K562 (cell line): ENCODE results near the gene NME7. TPM values are rescaled to one million over a fixed set of nuclear protein-coding genes. Genes with fewer than 3 reads are reported as not detected.
A peak's percentile ranks its signal among the peaks of the same experiment; 100 is the strongest.
"Not testable (repeated sequence)": the region's sequence is repeated elsewhere in the genome, so short reads cannot be mapped to it uniquely, and the experiment has no call there.

Source experiments
- ATAC-seq: fragments of 200-7000 bp; cut with Tn5 transposase; 3 replicates; pipeline ENCODE4 v1.9.1; 2020; ENCODE audit warnings: moderate library complexity
- BruUV-seq: library from RNA; stranded (reverse); fragments of 400-500 nt; replicated peaks from 2 replicates; lab custom pipeline; 2021; lab: Mats Ljungman, UMichigan
- CTCF ChIA-PET: fragments of 300-600 bp; formaldehyde crosslinking; extraction: SDS; loops from one replicate; lab custom pipeline; 2021; ENCODE audit warnings: low intra/inter-chr PET ratio; lab: Yijun Ruan, JAX
- POLR2A ChIA-PET: fragments of 300-600, 350-650 bp; sonication (Branson Sonifier 250); formaldehyde crosslinking; extraction: SDS; loops from one replicate; lab custom pipeline; 2021; ENCODE audit warnings: antibody characterized with exemption, inconsistent platforms; lab: Yijun Ruan, JAX
- DNase-seq, 4 experiments: peaks; one replicate each; pipeline versions ENCODE4 v3.0.0 to v3.0.0-alpha.2; 2011 to 2018; ENCODE audit warnings: low spot score in 3 of 4, mixed read lengths in 3 of 4; ENCODE audit errors: extremely low read depth in 1 of 4
- FAIRE-seq: peaks from 2 replicates; lab custom pipeline; 2011; peaks lifted over from hg19 to GRCh38; lab: Jason Lieb, UNC
- H2AFZ ChIP-seq: 2 replicates; pipeline ENCODE4 v1.6.0; 2011; ENCODE audit warnings: low read depth, low read length, control low read depth, inconsistent platforms
- H3K27ac ChIP-seq: fragments of 200-600 bp; 3 replicates; pipeline ENCODE4 v1.8.0; 2011; ENCODE audit warnings: low read depth, mild to moderate bottlenecking, control low read depth, inconsistent platforms, low read length, moderate library complexity, mixed read lengths; ENCODE audit errors: extremely low read depth
- H3K27me3 ChIP-seq, 2 experiments: fragments of 300-600 bp in 1 of 2; 2 replicates in 1 of 2; 3 replicates in 1 of 2; pipeline versions ENCODE4 v1.6.0 to v1.8.0; 2011; ENCODE audit warnings: inconsistent platforms in 2 of 2, low read length in 2 of 2, mild to moderate bottlenecking in 1 of 2, mixed read lengths in 1 of 2, moderate library complexity in 1 of 2; ENCODE audit not compliant: control insufficient read depth in 2 of 2, insufficient read depth in 2 of 2
- H3K36me3 ChIP-seq: fragments of 300-600 bp; 3 replicates; pipeline ENCODE4 v1.8.0; 2011; ENCODE audit warnings: mild to moderate bottlenecking, low read length, inconsistent platforms; ENCODE audit not compliant: control insufficient read depth, insufficient read depth
- H3K4me1 ChIP-seq, 2 experiments: fragments of 200-600 bp in 1 of 2; replicated peaks in 1 of 2; 2 replicates in 1 of 2; 3 replicates in 1 of 2; pipeline versions ENCODE4 v1.5.1 to v1.8.0; 2011; ENCODE audit warnings: inconsistent platforms in 2 of 2, low read length in 2 of 2, mild to moderate bottlenecking in 1 of 2, mixed read lengths in 1 of 2, moderate library complexity in 1 of 2; ENCODE audit not compliant: control insufficient read depth in 2 of 2, insufficient read depth in 2 of 2
- H3K4me2 ChIP-seq: 2 replicates; pipeline ENCODE4 v1.6.1; 2011; ENCODE audit warnings: low read length, control low read depth, inconsistent platforms, mixed read lengths; ENCODE audit not compliant: insufficient read depth
- H3K4me3 ChIP-seq: fragments of 200-600 bp; sonication (generic), shearing (Covaris generic); 2 replicates; pipeline ENCODE4 v1.5.1; 2016; ENCODE audit warnings: control low read depth, inconsistent platforms
- H3K79me2 ChIP-seq: fragments of 200-600 bp; 3 replicates; pipeline ENCODE4 v1.8.0; 2011; ENCODE audit warnings: low read length, inconsistent platforms; ENCODE audit not compliant: control insufficient read depth, insufficient read depth
- H3K9ac ChIP-seq, 2 experiments: 2 replicates each; pipeline versions ENCODE4 v1.6.0 to v1.6.1; 2011; ENCODE audit warnings: low read depth in 2 of 2, low read length in 2 of 2, control low read depth in 1 of 2, inconsistent platforms in 1 of 2, mild to moderate bottlenecking in 1 of 2, mixed read lengths in 1 of 2; ENCODE audit not compliant: insufficient read depth in 1 of 2
- H3K9me1 ChIP-seq: one replicate; pipeline ENCODE4 v1.6.0; 2011; ENCODE audit warnings: inconsistent platforms, mild to moderate bottlenecking, low read length, moderate library complexity; ENCODE audit not compliant: control insufficient read depth, insufficient read depth
- H3K9me3 ChIP-seq: replicated peaks from 2 replicates; pipeline ENCODE4 v1.5.1; 2011; ENCODE audit warnings: low read depth, low read length, inconsistent platforms; ENCODE audit not compliant: control insufficient read depth, insufficient read depth
- H4K20me1 ChIP-seq: replicated peaks from 2 replicates; pipeline ENCODE4 v1.6.1; 2011; ENCODE audit warnings: low read length, inconsistent platforms, mixed read lengths; ENCODE audit not compliant: control insufficient read depth, insufficient read depth
- GTF2A2 ChIP-seq: IDR thresholded peaks from 2 replicates; pipeline ENCODE4 v1.6.1; 2016; ENCODE audit warnings: mild to moderate bottlenecking, missing genetic modification characterization, missing compliant biosample characterization
- RFX1 ChIP-seq: fragments of 450-650 bp; IDR thresholded peaks from 2 replicates; pipeline ENCODE4 v1.6.1; 2016; ENCODE audit warnings: mild to moderate bottlenecking, moderate library complexity
- ZNF121 ChIP-seq: sonication (generic); formaldehyde crosslinking; conservative IDR thresholded peaks from 2 replicates; pipeline ENCODE4 v1.8.0; 2022; ENCODE audit warnings: missing genetic modification reagents
- WGBS: fragments of 100-300 bp; shearing (Covaris generic); methylation state at CpG from one replicate; pipeline ENCODE4 v1.1.6; 2016; ENCODE audit warnings: low coverage, mixed read lengths; ENCODE audit not compliant: insufficient coverage; ENCODE audit errors: missing lambda C conversion rate; 5-methylcytosine and 5-hydroxymethylcytosine counted together
- in situ Hi-C: fragments of 300-500 bp; cut with MboI; formaldehyde crosslinking; loops from 4 replicates; pipeline ENCODE4 v1.15.0; 2018; ENCODE audit warnings: inconsistent platforms, mixed read lengths
- intact Hi-C: fragments of 100-400 bp; cut with micrococcal nuclease; formaldehyde crosslinking; loops from 2 replicates; pipeline ENCODE4 v1.14.2; 2022
- polyA plus RNA-seq, 8 experiments: library from polyadenylated mRNA; depleted of rRNA in 4 of 8; stranded (reverse) in 5 of 8; unstranded in 3 of 8; fragments of >200 nt; fragmentation: Nextera tagmentation in 2 of 8; fragmentation: Illumina TruSeq in 1 of 8; extraction: Ambion mirVana in 2 of 8; extraction: Trizol in 1 of 8; gene quantifications; 2 replicates each; pipeline versions ENCODE4 v1.2.1 to v1.2.3, GENCODE V29; 2011 to 2014; ENCODE audit warnings: inconsistent platforms in 1 of 8, missing spikeins in 1 of 8
- total RNA-seq, 7 experiments: library from RNA; depleted of rRNA in 6 of 7; stranded (reverse); fragments of >200 nt in 6 of 7; fragmentation: Illumina TruSeq in 2 of 7; extraction: Trizol in 2 of 7; gene quantifications; 2 replicates each; pipeline versions ENCODE4 v1.2.1 to v1.2.3, GENCODE V29; 2011 to 2021; ENCODE audit warnings: low replicate concordance in 1 of 7

The NME7 gene
- total and polyA plus RNA-seq, 9 of the 15 experiments (the other 6 are each of a cell fraction or from before 2014, with no cell fraction given), result 7.9 to 43.2 (median 23.9) TPM

- H2AFZ ChIP-seq, H3K27me3 ChIP-seq, H3K9me1 ChIP-seq, H3K9ac ChIP-seq, H3K4me3 ChIP-seq, H3K79me2 ChIP-seq, H3K4me2 ChIP-seq, H3K36me3 ChIP-seq, in situ Hi-C loops, ATAC-seq, FAIRE-seq, DNase-seq, H3K9me3 ChIP-seq, H4K20me1 ChIP-seq, H3K27ac ChIP-seq, CTCF ChIA-PET, H3K4me1 ChIP-seq, BruUV-seq: not testable (repeated sequence)
- intact Hi-C loops, result loop anchor here (5.0 kb wide), 1 partner anchor 222 kb away; no protein-coding TSS in a partner anchor
- 36% methylated on average over 6 of the region's 6 CpGs for WGBS
- POLR2A ChIA-PET, result interaction anchor here (1.0 to 1.1 kb wide), 2 partner anchors 9 to 10 kb away, joined by 3 read pairs; no protein-coding TSS in a partner anchor
- TF ChIP-seq ZNF121, result peak; percentile 74
Observed at GRCh38 chr1:169125597-169125996, 242.0 kb downstream of the NME7 start.

DNA sequence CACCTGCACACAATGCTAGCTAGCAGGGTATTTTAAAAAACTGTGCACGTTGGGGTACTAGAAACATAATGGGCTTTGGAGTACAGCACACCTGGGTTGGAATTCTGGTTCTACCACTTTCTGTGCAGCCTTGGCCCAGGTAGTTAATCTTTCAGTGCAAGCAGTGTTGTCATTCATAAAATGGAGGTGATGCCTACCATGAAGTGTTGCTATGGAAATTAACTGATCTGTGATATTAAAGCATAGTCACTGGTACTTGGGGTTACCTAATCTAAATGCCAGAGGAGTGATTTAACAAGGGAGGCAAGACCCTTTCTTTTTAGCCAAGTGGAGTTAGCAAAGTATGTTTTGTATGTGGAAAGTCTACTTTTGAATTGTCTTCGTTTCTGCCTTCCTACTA lies 243.1 kb downstream of the NME7 start:
- Histone ChIP-seq H3K9ac (no peak overlapping the region), H3K36me3 (no peaks in the 10 kb centered on the region), H3K4me2 (no peak overlapping the region), H3K4me1 (no peaks in the 10 kb centered on the region; a peak in 1 of 5 replicates), H3K9me1 (no peaks in the 10 kb centered on the region), H4K20me1 (no peaks in the 10 kb centered on the region), H3K4me3 (no peak overlapping the region), H3K27me3 (no peaks in the 10 kb centered on the region), H3K79me2 (no peaks in the 10 kb centered on the region), H3K27ac (no peak overlapping the region), H3K9me3 (no peaks in the 10 kb centered on the region), H2AFZ (no peak overlapping the region)
- ATAC-seq, result no peak
- no TSS peak for BruUV-seq
- WGBS, result 9% methylated on average over 2 of the region's 2 CpGs
- intact Hi-C loops (no loop called here), in situ Hi-C loops (no loop called here)
- TF ChIP-seq RFX1 (peak; percentile 57), GTF2A2 (no peak)
- ChIA-PET CTCF (no interaction called here), POLR2A (interaction anchor here (1.1 kb wide), 2 partner anchors 9 to 18 kb away, joined by 3 to 5 read pairs; partner anchors contain the start of gene ATP1B1)
- FAIRE-seq, result no peak
- DNase-seq, result no peak
